22Rv1 (cell line): ENCODE results near the gene RAB14.
"Not testable (repeated sequence)": the region's sequence is repeated elsewhere in the genome, so short reads cannot be mapped to it uniquely, and the experiment has no call there.

ENCODE experiments used
- H3K27ac ChIP-seq: fragments of 450-650 bp; 2 replicates; pipeline ENCODE4 v1.5.1; 2017
- ZFX ChIP-seq: fragments of 450-650 bp; IDR thresholded peaks from 2 replicates; pipeline ENCODE4 v1.6.1; 2017; ENCODE audit warnings: antibody characterized with exemption, borderline replicate concordance
- TF ChIP-seq, protein P1 (sequence below): fragments of 450-650 bp; IDR thresholded peaks from 2 replicates; pipeline ENCODE4 v1.5.1; 2017; ENCODE audit warnings: mild to moderate bottlenecking

RAB14 gene

DNA sequence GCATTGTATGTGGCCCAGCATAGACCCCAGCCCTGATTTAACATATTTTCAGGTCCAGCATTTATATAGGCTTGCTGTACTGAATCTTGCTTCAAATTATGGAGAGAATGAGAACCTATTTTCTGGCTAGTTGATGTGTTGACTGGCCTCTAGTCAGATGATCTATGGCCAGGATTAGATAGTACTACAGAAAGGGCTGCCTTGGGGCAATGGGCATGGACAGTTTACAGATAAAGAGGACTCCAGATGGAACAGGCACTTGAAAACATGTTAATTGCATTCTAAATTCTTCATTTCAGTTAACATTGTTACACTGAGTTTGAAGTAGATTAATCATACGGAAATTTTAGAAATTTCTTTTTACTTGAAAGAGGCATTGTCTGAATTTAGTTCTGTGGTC lies 61.5 kb downstream of the RAB14 start:
- TF ChIP-seq, protein P1, sequence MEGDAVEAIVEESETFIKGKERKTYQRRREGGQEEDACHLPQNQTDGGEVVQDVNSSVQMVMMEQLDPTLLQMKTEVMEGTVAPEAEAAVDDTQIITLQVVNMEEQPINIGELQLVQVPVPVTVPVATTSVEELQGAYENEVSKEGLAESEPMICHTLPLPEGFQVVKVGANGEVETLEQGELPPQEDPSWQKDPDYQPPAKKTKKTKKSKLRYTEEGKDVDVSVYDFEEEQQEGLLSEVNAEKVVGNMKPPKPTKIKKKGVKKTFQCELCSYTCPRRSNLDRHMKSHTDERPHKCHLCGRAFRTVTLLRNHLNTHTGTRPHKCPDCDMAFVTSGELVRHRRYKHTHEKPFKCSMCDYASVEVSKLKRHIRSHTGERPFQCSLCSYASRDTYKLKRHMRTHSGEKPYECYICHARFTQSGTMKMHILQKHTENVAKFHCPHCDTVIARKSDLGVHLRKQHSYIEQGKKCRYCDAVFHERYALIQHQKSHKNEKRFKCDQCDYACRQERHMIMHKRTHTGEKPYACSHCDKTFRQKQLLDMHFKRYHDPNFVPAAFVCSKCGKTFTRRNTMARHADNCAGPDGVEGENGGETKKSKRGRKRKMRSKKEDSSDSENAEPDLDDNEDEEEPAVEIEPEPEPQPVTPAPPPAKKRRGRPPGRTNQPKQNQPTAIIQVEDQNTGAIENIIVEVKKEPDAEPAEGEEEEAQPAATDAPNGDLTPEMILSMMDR, result no peak
- TF ChIP-seq ZFX, result no peak
- H3K27ac ChIP-seq, result no peak overlapping the region

DNA sequence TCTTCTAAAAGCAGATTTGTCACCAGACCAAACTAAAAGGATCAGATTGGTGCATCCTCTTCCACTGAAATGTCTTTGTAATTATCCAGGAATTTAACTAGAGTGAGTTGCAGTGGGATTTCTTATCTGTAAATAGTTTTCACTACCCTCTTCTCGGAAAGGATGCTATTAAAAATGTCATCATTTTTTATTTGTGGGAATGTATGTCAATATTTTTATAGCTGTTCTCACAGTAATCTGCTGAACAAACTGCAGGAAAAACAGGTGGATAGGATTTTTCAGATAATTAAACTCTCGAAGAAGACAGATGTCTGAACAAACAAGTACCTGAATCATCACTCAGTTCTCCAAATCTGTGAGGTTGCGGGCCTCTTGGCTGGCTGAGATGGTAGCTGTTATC lies 62.7 kb downstream of the RAB14 start:
- H3K27ac ChIP-seq, result no peak overlapping the region
- TF ChIP-seq ZFX, result no peak
- TF ChIP-seq, protein P1, result no peak

DNA sequence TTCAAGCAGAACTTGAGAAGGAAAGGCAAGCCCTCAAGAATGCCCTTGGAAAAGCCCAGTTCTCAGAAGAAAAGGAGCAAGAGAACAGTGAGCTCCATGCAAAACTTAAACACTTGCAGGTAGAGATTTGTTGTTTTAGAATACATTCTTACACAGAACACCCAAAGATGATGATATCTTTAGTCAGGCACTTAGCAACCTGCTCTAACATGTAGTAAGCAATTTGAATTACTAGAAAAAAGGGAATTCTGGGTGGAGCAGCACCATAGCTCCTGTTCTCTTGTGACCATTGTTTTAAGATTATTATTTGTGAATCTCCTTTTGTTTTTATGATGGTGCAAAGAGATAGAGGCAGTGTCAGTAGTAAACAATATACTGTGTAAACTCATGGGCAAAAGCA lies 63.1 kb downstream of the RAB14 start:
- no peak overlapping the region for H3K27ac ChIP-seq
- TF ChIP-seq ZFX, result no peak
- TF ChIP-seq, protein P1, result no peak

DNA sequence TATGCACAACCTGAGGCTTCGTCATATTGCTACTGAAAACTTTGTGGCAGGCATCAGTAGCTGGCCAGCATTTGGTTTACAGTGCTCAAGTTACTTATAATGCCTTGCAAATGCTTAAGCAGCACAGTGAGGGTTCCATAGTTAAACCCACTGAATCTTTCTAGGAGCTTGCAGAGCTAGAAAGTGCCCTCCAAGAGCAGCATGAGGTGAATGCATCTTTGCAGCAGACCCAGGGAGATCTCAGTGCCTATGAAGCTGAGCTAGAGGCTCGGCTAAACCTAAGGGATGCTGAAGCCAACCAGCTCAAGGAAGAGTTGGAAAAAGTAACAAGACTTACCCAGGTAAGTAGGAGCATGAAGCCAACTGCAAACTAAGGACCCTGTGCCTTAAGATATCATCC lies 66.0 kb downstream of the RAB14 start:
- no peak overlapping the region for H3K27ac ChIP-seq
- TF ChIP-seq ZFX, result no peak
- TF ChIP-seq, protein P1, result no peak

DNA sequence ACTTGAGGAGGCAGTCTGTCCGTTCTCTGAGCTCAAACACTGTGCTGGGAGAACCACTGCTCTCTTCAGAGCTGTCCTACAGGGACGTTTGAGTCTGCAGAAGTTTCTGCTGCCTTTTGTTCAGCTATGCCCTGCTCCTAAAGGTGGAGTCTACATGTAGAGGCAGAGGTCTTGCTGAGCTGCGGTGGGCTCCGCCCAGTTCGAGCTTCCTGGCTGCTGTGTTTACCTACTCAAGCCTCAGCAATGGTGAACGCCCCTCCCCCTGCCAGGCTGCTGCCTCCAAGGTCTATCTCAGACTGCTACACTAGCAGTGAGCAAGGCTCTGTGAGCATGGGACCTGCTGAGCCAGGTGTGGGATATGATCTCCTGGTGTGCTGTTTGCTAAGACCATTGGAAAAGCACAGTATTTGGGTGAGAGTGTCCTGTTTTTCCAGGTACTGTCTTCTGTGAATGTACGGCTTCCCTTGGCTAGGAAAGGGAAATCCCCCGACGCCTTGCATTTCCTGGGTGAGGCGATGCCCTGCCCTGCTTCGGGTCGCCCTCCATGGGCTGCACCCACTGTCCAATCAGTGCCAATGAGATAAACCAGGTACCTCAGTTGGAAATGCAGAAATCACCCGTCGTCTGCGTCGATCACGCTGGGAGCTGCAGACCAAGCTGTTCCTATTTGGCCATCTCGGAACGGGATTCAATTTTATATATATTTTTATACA lies 68.4 kb downstream of the RAB14 start:
- no peak overlapping the region for H3K27ac ChIP-seq
- no peak for TF ChIP-seq ZFX
- TF ChIP-seq, protein P1, result no peak

DNA sequence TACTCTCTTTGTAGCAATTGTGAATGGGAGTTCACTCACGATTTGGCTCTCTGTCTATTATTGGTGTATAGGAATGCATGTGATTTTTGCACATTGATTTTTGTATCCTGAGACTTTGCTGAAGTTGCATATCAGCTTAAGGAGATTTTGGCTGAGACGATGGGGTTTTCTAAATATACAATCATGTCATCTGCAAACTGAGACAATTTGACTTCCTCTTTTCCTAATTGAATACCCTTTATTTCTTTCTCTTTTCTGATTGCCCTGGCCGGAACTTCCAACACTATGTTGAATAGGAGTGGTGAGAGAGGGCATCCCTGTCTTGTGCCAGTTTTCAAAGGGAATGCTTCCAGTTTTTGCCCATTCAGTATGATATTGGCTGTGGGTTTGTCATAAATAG lies 72.3 kb downstream of the RAB14 start:
- not testable (repeated sequence) for H3K27ac ChIP-seq
